ENCODE results near the gene CEP70. TPM values are rescaled to one million over a fixed set of nuclear protein-coding genes. Genes with fewer than 3 reads are reported as not detected.
"Not testable (repeated sequence)": the region's sequence is repeated elsewhere in the genome, so short reads cannot be mapped to it uniquely, and the experiment has no call there.

CEP70 gene
- total RNA-seq, 1 experiment from 2014 or later = 35.5 TPM

- no peak for DNase-seq (ENCODE audit: extremely low read depth, low read depth)
These were observed 136.8 kb downstream of the CEP70 start for GRCh38 chr3:138456961-138457862.

DNA sequence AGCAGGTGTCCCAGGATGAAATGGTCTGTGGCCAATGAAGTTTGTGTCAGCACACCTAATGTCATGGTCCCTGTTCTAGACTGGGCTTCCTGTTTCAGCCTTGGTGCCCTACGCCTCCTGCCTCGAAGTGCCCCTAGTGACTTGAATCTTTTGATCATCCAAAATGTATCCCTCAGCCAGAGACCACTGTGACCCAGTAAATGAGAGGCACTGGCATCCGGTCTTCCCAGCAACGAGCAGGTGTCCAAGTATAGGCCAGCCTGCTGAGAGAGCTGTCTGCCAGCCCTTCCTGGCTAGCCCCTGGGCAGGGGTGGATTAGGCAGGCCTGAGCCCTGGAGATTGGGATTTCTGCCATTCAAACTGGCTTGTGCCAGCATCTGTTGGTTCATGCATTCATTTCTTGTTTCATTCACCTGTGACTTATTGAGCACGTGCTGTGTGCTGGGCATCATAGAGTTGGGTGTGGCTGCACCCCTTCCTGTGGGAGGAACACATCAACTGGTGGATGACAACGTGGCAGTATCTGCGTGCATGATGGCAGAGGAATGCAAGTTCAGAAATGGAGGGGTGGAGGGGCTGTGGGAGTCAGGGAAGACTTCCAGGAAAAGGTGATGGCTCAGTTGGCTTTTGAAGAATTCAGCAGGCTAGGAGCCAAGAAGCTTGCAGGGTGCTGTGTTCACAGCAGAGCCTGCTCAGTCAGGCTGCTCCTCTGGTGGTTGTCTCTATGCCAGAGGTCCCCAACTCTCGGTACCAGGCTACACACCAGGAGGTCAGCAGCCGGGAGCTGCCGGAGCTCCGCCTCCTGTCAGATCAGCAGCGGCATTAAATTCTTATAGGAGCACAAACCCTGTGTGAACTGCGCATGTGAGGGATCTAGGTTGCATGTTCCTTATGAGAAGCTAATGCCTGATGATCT is 138.0 kb downstream of the CEP70 start:
- DNase-seq (ENCODE audit: extremely low read depth, low read depth) = no peak

GRCh38 chr3:138453940-138454339 is 140.1 kb downstream of the CEP70 start:
- DNase-seq (ENCODE audit: extremely low read depth, low read depth) = not testable (repeated sequence)

DNA sequence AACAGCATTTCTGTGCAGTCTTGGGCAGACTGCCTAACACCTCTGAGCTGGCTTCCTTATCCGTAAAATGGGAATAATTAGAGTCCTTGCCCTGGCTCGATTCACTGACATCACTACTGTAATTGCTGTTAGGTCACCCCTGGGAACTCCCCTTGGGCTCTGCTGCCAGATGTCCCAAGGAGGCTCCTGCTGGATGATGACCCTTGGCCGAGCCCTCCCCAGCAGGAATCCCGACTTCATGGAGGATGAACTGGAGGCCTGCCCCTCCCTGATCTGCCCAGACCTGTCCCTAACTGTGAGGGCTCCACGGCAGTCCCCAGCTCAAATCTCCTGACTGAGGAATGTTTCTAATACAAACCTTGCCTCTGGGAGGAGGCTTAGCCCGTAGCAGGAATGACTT is 141.6 kb downstream of the CEP70 start:
- DNase-seq (ENCODE audit: extremely low read depth, low read depth) = no peak

GRCh38 chr3:138451595-138452162 is 142.4 kb downstream of the CEP70 start:
- DNase-seq (ENCODE audit: extremely low read depth, low read depth) = no peak

DNA sequence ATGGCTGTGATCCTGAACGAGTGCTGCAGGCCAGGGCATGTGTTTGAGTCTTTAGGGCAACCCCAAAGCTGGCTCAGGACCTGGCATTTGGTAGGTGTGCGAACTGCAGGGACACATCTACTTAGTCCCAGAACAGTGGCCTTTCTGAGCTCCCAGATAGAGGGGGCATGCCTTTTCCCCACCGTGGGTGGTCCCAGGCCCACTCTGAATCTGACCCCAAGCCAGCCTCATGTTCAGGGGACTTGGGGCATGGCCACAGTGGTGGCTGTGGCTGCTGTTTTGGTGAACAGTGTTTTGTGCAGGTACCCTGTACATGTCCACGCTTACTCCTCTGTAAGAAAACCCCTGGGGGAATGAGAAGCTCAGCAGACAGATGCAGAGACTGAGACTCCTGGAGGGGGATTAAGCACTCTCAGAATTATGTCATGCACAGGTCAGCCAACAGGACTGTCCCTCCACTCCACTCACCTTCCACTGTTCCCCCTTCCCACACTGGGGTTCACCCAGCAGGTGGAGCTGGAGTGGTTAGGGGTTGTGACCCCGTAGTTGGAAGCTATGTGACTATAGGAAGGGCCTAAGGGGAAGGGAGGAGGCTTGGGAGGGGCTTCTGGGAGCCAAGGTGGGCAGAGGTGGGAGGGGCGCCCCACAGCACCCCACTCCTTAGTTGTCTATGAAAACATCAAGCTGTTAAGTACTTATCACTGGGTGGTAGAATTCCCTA is 143.2 kb downstream of the CEP70 start:
- DNase-seq (ENCODE audit: extremely low read depth, low read depth) = no peak

GRCh38 chr3:138450181-138450580 is 143.9 kb downstream of the CEP70 start:
- DNase-seq (ENCODE audit: extremely low read depth, low read depth) = no peak

DNA sequence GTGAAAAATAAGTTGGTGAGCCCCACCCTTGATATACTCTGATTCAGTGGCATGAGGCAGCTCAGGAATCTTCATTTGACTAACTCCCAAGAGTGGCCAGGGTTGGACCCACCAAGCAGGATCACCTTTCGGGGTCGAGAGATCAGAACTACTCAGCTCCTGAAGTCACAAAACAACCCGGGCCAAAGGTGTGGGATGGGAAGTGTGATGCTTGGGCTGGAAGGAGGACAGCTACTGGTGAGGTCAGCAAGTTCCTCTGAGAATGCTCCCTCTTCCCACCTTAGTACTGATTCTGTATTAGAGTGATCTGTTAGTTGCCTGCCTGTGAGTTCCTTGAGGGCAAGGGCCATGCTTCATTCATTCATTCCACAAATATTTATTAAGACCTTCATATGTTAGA is 144.6 kb downstream of the CEP70 start:
- no peak for DNase-seq (ENCODE audit: extremely low read depth, low read depth)

DNA sequence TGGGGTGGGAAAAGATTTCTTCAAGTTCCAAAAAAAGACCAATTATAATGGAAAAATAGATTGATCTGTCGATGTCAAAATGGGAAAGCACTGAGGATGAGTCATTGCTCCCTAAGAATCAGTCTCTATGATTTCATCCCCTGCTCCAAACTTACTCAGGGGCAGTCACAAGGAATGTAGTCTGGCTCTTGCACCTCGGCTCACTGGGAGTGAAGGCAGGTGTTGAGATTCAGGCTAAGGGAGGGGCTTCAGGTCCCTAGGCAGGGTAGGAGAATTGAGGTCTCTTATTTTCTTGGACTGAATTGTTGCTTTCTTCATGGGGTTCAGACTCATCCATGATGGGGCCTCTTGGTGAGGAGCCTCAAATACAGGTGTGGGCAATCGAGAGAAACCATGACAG is 145.4 kb downstream of the CEP70 start:
- no peak for DNase-seq (ENCODE audit: extremely low read depth, low read depth)

- no peak for DNase-seq (ENCODE audit: extremely low read depth, low read depth)
These were observed 148.4 kb downstream of the CEP70 start for GRCh38 chr3:138445654-138446053.

DNA sequence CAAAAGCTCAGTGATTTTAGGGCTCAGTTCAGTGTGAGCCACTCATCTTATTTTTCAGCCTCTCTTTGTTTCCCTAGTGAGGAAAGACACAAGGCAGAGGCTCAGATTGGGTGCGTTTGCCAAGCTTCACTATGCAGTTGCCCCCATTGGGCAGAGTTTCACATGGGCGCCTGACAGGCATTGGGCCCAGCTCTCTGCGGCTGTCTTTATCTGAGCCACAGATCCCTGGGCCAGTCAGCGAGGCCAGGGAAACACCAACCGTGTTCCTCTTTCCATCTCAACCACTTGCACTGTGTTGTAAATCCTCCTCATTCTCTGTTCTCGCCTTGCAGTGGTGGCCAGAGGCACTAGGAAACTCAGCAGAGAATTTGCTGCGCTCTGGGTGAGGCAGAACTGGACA is 148.8 kb downstream of the CEP70 start:
- DNase-seq (ENCODE audit: extremely low read depth, low read depth) = no peak

Other genes starting within 250 kb of the CEP70 start
- 1.1 and 1.7 TPM in 2 replicates for gene MRAS, start 245.7 kb downstream of the CEP70 start, total RNA-seq (2014; rRNA removed; shearing (Covaris generic))
- gene ESYT3, start 159.6 kb downstream of the CEP70 start, total RNA-seq (2014; rRNA removed; shearing (Covaris generic)) = 1.5 and 2.6 TPM in 2 replicates
- gene FAIM, start 14.5 kb upstream of the CEP70 start, total RNA-seq (2014; rRNA removed; shearing (Covaris generic)) = 22.0 and 25.0 TPM in 2 replicates
- gene PIK3CB, start 240.7 kb upstream of the CEP70 start, total RNA-seq (2014; rRNA removed; shearing (Covaris generic)) = 15.2 and 16.5 TPM in 2 replicates

Data from NCI-H460 (cell line).